Panc1 (cell line): ENCODE data around the gene MEIS3.

Experiments
- CTCF ChIP-seq: fragments of 450-650 bp; IDR thresholded peaks from 2 replicates; pipeline ENCODE4 v1.5.1; 2017; ENCODE audit warnings: mild to moderate bottlenecking
- POLR2AphosphoS5 ChIP-seq: IDR thresholded peaks from 2 replicates; pipeline ENCODE4 v1.6.1; 2012; ENCODE audit warnings: mild to moderate bottlenecking, low read depth, low read length, moderate library complexity

DNA sequence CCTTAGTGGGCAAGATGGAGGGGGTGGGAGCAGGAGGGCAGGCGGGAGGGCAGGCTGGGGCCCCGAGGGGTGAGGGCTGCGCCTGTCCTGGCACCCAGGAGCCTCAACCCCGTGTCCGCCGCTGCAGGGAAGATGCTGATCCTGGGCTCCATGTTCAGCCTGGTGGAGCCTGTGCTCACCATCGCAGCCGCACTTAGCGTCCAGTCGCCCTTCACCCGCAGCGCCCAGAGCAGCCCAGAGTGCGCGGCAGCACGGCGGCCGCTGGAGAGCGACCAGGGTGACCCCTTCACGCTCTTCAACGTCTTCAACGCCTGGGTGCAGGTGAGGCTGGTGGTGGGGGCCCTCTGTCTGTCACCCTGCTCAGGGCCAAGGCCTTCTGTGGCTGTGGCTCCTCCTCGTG lies 46.7 kb downstream of the MEIS3 start:
- no peak for TF ChIP-seq CTCF
- TF ChIP-seq POLR2AphosphoS5, result no peak
